PC-9 (cell line): Measurements from ENCODE around the gene PPP1R1A. TPM values are rescaled to one million over a fixed set of nuclear protein-coding genes. Genes with fewer than 3 reads are reported as not detected.

Experiments
- BruUV-seq: library from RNA; stranded (reverse); fragments of 400-500 nt; replicated peaks from 2 replicates; lab custom pipeline; 2021; lab: Mats Ljungman, UMichigan
- CTCF ChIA-PET: fragments of 300-600 bp; sonication (Branson Sonifier 250); formaldehyde crosslinking; loops from one replicate; lab custom pipeline; 2022; ENCODE audit warnings: antibody characterized with exemption; lab: Charles Lee
- POLR2A ChIA-PET: fragments of 300-600 bp; sonication (Branson Sonifier 250); formaldehyde crosslinking; loops from one replicate; lab custom pipeline; 2022; ENCODE audit warnings: antibody characterized with exemption; ENCODE audit not compliant: unreplicated experiment; lab: Charles Lee
- DNase-seq, 2 experiments: peaks; one replicate each; pipeline versions ENCODE4 v3.0.0 to v3.0.0-alpha.2; 2015 to 2022; ENCODE audit warnings: mixed read lengths in 1 of 2
- H2AFZ ChIP-seq: fragments of 200-600 bp; sonication (generic); 2 replicates; pipeline ENCODE4 v1.8.1; 2017; ENCODE audit warnings: antibody characterized with exemption
- H3F3A ChIP-seq: fragments of 200-600 bp; sonication (generic); 2 replicates; pipeline ENCODE4 v1.8.1; 2017; ENCODE audit warnings: antibody characterized with exemption, mild to moderate bottlenecking, low read depth; ENCODE audit not compliant: insufficient read depth
- H3K27ac ChIP-seq: fragments of 200-600 bp; sonication (generic); 2 replicates; pipeline ENCODE4 v1.6.1; 2016; ENCODE audit warnings: mixed run types
- H3K27me3 ChIP-seq: fragments of 200-600 bp; sonication (generic); 2 replicates; pipeline ENCODE4 v1.6.1; 2016; ENCODE audit warnings: low read depth, mixed run types; ENCODE audit not compliant: insufficient read depth
- H3K36me3 ChIP-seq: fragments of 200-600 bp; sonication (generic); 2 replicates; pipeline ENCODE4 v1.6.1; 2016; ENCODE audit warnings: low read depth, mixed run types
- H3K4me1 ChIP-seq: fragments of 200-600 bp; sonication (generic); replicated peaks from 2 replicates; pipeline ENCODE4 v1.6.1; 2016; ENCODE audit warnings: mixed run types; ENCODE audit not compliant: insufficient read depth
- H3K4me2 ChIP-seq: fragments of 200-600 bp; sonication (generic); 2 replicates; pipeline ENCODE4 v1.6.1; 2017; ENCODE audit warnings: mixed run types
- H3K4me3 ChIP-seq: fragments of 200-600 bp; sonication (generic); 2 replicates; pipeline ENCODE4 v1.6.1; 2016; ENCODE audit warnings: mixed run types
- H3K79me2 ChIP-seq: fragments of 200-600 bp; sonication (generic); 2 replicates; pipeline ENCODE4 v1.6.1; 2017; ENCODE audit warnings: low read depth, mixed run types
- H3K9me2 ChIP-seq: fragments of 200-600 bp; sonication (generic); 2 replicates; pipeline ENCODE4 v1.8.1; 2017; ENCODE audit warnings: mild to moderate bottlenecking; ENCODE audit not compliant: insufficient read depth
- H3K9me3 ChIP-seq: fragments of 200-600 bp; sonication (generic); 2 replicates; pipeline ENCODE4 v1.8.1; 2016; ENCODE audit warnings: low read depth; ENCODE audit not compliant: insufficient read depth
- H4K20me1 ChIP-seq: fragments of 200-600 bp; sonication (generic); 2 replicates; pipeline ENCODE4 v1.8.1; 2017; ENCODE audit not compliant: insufficient read depth
- EZH2 ChIP-seq: fragments of 200-600 bp; sonication (generic); IDR thresholded peaks from 2 replicates; pipeline ENCODE4 v1.8.0; 2017; ENCODE audit warnings: antibody characterized with exemption, low read depth
- intact Hi-C: fragments of 100-400 bp; cut with micrococcal nuclease; formaldehyde crosslinking; loops from one replicate; pipeline ENCODE4 v1.10.0; 2022; ENCODE audit not compliant: unreplicated experiment
- total RNA-seq: library from RNA; stranded (reverse); gene quantifications from 2 replicates; pipeline ENCODE4 v1.2.3, GENCODE V29; 2021
- TF ChIP-seq, protein P1 (sequence below): fragments of 200-600 bp; sonication (generic); conservative IDR thresholded peaks from 2 replicates; pipeline ENCODE4 v1.6.1; 2017; ENCODE audit warnings: mixed run types, antibody characterized with exemption, mild to moderate bottlenecking, moderate library complexity

PPP1R1A gene
- total RNA-seq, 1 experiment from 2014 or later: not detected

DNA sequence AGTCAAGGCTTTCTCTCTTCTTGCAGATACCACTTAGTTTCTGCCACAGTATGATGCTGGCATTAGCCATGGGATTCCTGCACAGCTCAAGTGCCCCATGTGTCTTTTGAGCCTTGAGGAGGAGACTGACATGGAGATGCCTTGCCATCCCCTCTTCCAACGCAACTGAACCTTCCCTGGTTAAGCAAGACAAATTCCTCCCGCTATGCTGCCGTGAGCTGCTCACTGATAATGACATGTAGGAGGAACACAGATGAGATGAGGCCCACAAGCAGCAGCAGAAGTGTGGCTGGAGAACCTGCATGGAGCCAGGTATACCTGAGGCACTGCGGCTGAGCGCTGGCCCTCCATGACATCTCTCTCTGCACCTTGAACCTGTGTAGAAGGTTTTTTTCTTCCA is 15.4 kb upstream of the PPP1R1A start:
- no peak overlapping the region for H3K27ac ChIP-seq
- H3F3A ChIP-seq: no peaks in the 10 kb centered on the region
- no peaks in the 10 kb centered on the region for H3K36me3 ChIP-seq
- H3K79me2 ChIP-seq: no peaks in the 10 kb centered on the region
- BruUV-seq: no TSS peak
- no peaks in the 10 kb centered on the region for H3K4me1 ChIP-seq
- no peak overlapping the region for H3K4me2 ChIP-seq
- ChIA-PET CTCF (no interaction called here), POLR2A (no interaction called here)
- TF ChIP-seq EZH2: no peak
- TF ChIP-seq, protein P1, sequence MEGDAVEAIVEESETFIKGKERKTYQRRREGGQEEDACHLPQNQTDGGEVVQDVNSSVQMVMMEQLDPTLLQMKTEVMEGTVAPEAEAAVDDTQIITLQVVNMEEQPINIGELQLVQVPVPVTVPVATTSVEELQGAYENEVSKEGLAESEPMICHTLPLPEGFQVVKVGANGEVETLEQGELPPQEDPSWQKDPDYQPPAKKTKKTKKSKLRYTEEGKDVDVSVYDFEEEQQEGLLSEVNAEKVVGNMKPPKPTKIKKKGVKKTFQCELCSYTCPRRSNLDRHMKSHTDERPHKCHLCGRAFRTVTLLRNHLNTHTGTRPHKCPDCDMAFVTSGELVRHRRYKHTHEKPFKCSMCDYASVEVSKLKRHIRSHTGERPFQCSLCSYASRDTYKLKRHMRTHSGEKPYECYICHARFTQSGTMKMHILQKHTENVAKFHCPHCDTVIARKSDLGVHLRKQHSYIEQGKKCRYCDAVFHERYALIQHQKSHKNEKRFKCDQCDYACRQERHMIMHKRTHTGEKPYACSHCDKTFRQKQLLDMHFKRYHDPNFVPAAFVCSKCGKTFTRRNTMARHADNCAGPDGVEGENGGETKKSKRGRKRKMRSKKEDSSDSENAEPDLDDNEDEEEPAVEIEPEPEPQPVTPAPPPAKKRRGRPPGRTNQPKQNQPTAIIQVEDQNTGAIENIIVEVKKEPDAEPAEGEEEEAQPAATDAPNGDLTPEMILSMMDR: no peak
- no peak overlapping the region for H2AFZ ChIP-seq
- DNase-seq: no peak
- H4K20me1 ChIP-seq: no peaks in the 10 kb centered on the region
- intact Hi-C loops: loop anchor here (10.0 kb wide), 1 partner anchor 351 kb away; no protein-coding TSS in a partner anchor
- H3K9me3 ChIP-seq: no peaks in the 10 kb centered on the region
- H3K4me3 ChIP-seq: no peak overlapping the region
- peaks cover 17% of the 10 kb centered on the region for H3K27me3 ChIP-seq
- H3K9me2 ChIP-seq: no peaks in the 10 kb centered on the region

DNA sequence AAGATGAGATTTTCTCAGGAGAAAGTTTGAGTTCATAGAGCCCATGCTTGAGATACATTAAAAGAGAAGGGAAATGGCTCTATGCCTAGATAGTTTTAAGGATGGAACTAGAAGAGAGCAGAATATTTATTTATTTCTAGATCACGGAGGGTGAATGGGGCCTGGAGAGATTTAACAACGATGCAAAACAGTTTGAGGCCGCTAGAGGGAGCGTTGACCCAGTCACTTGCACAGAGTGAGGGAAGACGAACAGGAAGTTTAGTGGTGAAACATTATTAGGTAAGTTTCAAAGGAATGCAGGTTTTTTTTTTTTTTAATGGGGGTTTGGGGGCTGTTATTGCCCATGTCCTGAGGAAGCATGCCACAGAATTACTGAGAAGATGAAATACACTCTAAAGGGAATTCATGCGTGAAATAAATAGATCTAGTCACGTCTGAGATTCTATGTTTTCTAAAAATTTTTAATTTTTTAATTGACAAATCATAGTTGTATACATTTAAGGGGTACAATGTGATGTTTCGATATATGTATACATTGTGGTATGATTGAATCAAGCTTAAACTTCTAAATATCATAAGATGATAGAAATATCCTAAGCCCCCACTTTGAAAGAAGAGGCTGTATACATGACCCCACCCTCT is 14.8 kb upstream of the PPP1R1A start:
- Histone ChIP-seq H3K9me2 (no peaks in the 10 kb centered on the region), H3K27me3 (peaks cover 21% of the 10 kb centered on the region; the same call in 1 of the 2 replicates), H3K4me2 (no peak overlapping the region), H3K4me3 (no peak overlapping the region), H4K20me1 (no peaks in the 10 kb centered on the region), H3F3A (no peaks in the 10 kb centered on the region), H3K9me3 (no peaks in the 10 kb centered on the region), H3K27ac (no peak overlapping the region), H2AFZ (no peak overlapping the region), H3K79me2 (no peaks in the 10 kb centered on the region), H3K4me1 (no peaks in the 10 kb centered on the region), H3K36me3 (no peaks in the 10 kb centered on the region)
- BruUV-seq: no TSS peak
- ChIA-PET CTCF (no interaction called here), POLR2A (no interaction called here)
- TF ChIP-seq EZH2: no peak
- TF ChIP-seq, protein P1: peak; percentile 78
- DNase-seq: peak; percentile 44
- intact Hi-C loops: loop anchor here (10.0 kb wide), 1 partner anchor 352 kb away; no protein-coding TSS in a partner anchor

DNA sequence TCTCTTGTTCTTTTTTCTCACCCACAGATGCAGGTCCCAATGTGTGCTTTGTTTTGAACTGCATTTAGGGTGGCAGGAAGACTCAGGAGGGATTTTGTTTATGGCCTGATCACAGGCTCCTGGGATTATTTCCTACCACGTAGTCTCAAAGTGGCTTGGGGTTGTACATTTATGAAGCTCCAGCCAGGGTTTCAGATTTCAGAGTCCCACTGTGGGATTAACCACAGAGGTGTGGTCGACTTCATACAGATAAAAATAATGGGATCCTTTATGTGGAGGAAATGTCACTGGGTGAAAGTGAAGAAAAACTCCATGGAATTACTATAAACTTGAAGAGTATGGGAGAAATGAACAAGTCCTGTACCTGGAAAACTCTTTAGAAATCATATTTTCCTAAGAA is 14.2 kb upstream of the PPP1R1A start:
- H3K9me2 ChIP-seq: no peaks in the 10 kb centered on the region
- no TSS peak for BruUV-seq
- H3K4me1 ChIP-seq: no peaks in the 10 kb centered on the region
- H3K79me2 ChIP-seq: no peaks in the 10 kb centered on the region
- H3K4me2 ChIP-seq: no peak overlapping the region
- no peak for DNase-seq
- CTCF ChIA-PET: no interaction called here
- intact Hi-C loops: loop anchor here (10.0 kb wide), 1 partner anchor 352 kb away; no protein-coding TSS in a partner anchor
- no peaks in the 10 kb centered on the region for H3K9me3 ChIP-seq
- no peaks in the 10 kb centered on the region for H3K36me3 ChIP-seq
- no peaks in the 10 kb centered on the region for H3F3A ChIP-seq
- H3K4me3 ChIP-seq: no peak overlapping the region
- H3K27me3 ChIP-seq: peaks cover 23% of the 10 kb centered on the region; the same call in 1 of the 2 replicates
- H4K20me1 ChIP-seq: no peaks in the 10 kb centered on the region
- no peak overlapping the region for H2AFZ ChIP-seq
- TF ChIP-seq EZH2: no peak
- TF ChIP-seq, protein P1: no peak
- POLR2A ChIA-PET: no interaction called here
- no peak overlapping the region for H3K27ac ChIP-seq
